Stomach smooth muscle (tissue), 2 donors: Measurements from ENCODE around the gene VSX2.

Source experiments
- H3K27ac ChIP-seq: one replicate; pipeline ENCODE4 v1.7.0; 2013; ENCODE audit warnings: mild to moderate bottlenecking, low read length, inconsistent platforms
- H3K27me3 ChIP-seq, 2 donors: one replicate each; pipeline ENCODE4 v1.7.0; 2013; ENCODE audit warnings: low read length in 2 of 2; ENCODE audit not compliant: insufficient read depth in 2 of 2, control insufficient read depth in 1 of 2
- H3K36me3 ChIP-seq, 2 donors: one replicate each; pipeline ENCODE4 v1.7.0; 2013; ENCODE audit warnings: low read length in 2 of 2; ENCODE audit not compliant: control insufficient read depth in 2 of 2, insufficient read depth in 2 of 2
- H3K4me1 ChIP-seq: one replicate; pipeline ENCODE4 v1.7.0; 2013; ENCODE audit warnings: low read length; ENCODE audit not compliant: control insufficient read depth, insufficient read depth
- H3K4me3 ChIP-seq, 2 donors: one replicate each; pipeline ENCODE4 v1.7.0; 2013; ENCODE audit warnings: low read length in 2 of 2
- H3K9ac ChIP-seq, 2 donors: one replicate each; pipeline ENCODE4 v1.7.0; 2013; ENCODE audit warnings: low read length in 2 of 2, mild to moderate bottlenecking in 1 of 2
- H3K9me3 ChIP-seq, 2 donors: one replicate each; pipeline ENCODE4 v1.7.0; 2013; ENCODE audit warnings: low read length in 2 of 2; ENCODE audit not compliant: control insufficient read depth in 2 of 2
- donor health status: healthy.
- donor health status: Pancreatic carcinoma.

The VSX2 gene

DNA sequence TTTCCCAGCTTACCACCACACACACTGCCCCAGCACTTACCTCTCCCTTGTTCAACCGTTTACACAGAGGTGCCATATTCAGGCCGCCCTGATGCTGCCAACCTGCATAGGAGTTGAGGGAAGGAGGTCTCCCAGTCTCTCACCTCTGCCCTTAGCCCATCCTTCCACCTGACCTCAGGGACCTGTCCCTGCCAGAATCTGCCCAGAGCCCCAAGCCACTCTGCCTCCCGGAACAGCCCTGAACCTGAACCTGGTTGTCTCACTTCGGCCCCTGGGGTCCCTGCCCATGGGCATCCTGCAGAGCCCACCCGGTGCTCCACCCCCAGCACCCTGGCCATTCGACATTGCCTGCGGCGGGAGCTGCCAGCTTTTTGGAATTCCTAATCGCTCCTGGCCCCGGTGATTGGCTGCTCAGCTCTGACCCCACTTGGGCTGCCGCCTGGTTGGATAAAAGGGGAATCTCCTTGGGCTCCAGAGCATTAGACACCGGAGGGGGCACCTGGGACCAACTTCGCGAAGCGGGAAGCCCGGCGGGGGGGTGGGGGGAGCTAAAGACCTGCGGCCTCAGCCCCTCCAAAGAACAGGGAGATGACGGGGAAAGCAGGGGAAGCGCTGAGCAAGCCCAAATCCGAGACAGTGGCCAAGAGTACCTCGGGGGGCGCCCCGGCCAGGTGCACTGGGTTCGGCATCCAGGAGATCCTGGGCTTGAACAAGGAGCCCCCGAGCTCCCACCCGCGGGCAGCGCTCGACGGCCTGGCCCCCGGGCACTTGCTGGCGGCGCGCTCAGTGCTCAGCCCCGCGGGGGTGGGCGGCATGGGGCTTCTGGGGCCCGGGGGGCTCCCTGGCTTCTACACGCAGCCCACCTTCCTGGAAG lies at the start of gene VSX2:
Gene VSX2 (plus strand): TSS at position 476 of the 874 bp plus-strand sequence. CDS start 113 bp downstream, at position 589.
- Histone ChIP-seq H3K4me3 (peak within 1 kb of the TSS; percentile 57 to 66), H3K27me3 (peaks cover 64 to 67% of the 10 kb centered on the region in 2 donors), H3K9me3 (no peaks in the 10 kb centered on the region)

DNA sequence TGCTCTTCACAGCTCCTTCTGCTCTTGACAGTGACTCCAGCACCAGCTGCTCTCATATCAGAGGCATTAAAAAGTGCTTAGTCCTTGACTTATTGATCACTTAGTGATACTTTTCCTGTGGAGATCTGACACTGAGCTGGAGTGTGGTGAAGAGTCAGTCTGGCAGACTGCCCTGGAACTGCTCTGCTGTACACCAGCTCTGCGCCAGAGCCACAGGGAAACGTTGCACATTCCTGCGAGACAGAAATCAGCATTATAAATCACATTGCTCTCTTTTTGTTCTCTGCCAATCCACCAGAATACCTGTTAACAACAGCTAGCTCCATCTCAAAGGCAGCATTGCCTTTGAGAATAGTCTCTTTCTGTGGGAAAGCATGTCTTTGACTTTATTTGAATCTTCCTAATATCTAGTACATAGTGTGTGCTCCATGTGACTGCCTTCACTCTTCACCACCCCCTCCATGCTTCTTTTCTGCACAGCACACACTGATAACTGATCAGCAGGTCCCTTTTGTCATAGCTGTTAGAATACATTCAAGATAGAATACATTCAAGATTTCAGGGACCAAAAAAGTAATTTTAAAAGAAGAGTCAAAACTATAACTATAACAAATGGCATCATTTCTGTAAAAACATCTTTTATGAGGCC lies 48.2 kb upstream of the VSX2 start:
- Histone ChIP-seq H3K9ac (no peak overlapping the region), H3K27ac (no peak overlapping the region), H3K4me3 (no peak overlapping the region), H3K9me3 (no peaks in the 10 kb centered on the region), H3K36me3 (peaks cover 2 to 4% of the 10 kb centered on the region in 2 donors), H3K27me3 (no peaks in the 10 kb centered on the region), H3K4me1 (no peaks in the 10 kb centered on the region)

More for the DNA sequence above, at the start of gene VSX2:
- H3K9ac ChIP-seq, result no peak within 1 kb of the TSS
- H3K27ac ChIP-seq, result no peak within 1 kb of the TSS
- peaks cover 24% of the 10 kb centered on the region for H3K4me1 ChIP-seq
- H3K36me3 ChIP-seq, result no peaks in the 10 kb centered on the region

DNA sequence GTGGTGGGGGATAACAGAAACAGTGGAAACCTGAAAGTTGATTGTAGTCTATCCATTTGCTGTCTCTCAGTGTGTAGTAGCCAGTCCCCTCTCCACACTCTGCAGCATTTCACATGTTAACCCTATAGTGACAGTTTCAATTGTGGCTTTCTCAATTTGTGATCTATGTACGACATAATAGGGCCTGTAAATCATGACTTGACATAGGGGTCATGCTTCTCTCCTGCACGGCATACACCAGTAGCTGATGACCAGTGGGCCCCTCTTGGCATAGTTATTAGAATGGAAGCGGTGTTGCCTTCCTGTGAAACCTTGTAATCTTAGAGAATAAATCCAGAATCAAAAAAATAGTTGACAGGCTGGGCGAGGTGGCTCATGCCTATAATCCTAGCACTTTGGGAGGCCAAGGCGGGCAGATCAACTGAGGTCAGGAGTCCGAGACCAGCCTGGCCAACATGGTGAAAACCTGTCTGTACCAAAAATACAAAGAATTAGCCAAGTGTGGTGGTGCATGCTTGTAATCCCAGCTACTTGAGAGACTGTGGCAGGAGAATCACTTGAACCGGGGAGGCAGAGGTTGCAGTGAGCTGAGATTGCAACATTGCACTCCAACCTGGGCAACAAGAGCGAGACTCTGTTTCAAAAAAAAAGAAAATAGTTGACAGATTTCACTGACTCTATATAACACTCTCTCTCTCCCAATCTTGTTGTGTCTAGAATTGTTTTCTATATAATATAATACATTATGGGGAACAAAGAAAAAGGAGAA lies 44.6 kb upstream of the VSX2 start:
- H3K4me3 ChIP-seq, result no peak overlapping the region
- no peak overlapping the region for H3K9ac ChIP-seq
- no peaks in the 10 kb centered on the region for H3K27me3 ChIP-seq
- H3K36me3 ChIP-seq, result peaks cover 10 to 11% of the 10 kb centered on the region in 2 donors
- H3K9me3 ChIP-seq, result no peaks in the 10 kb centered on the region
- H3K27ac ChIP-seq, result no peak overlapping the region
- H3K4me1 ChIP-seq, result no peaks in the 10 kb centered on the region

DNA sequence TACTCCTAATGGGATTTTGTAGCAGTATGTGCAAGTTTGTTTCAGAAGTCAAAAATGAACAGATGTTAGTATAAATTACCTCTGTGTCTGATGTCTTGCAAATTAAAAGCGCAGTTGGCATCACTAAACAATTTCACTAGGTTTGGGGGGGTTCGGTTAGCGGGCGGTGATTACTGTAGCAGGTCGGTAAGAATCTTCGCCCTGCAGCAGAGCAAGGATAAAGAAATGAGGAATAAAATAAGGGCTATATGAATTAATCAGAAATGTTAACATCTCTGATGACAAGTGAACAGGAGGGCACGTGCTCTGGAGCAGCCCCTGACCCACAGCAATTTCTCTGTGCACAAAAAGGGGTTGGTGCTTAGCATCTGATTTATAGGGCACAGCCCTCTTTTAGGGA lies 43.6 kb upstream of the VSX2 start:
- Histone ChIP-seq H3K36me3 (peaks cover 10 to 16% of the 10 kb centered on the region in 2 donors), H3K9me3 (no peaks in the 10 kb centered on the region), H3K27me3 (no peaks in the 10 kb centered on the region), H3K9ac (no peak overlapping the region), H3K4me1 (no peaks in the 10 kb centered on the region), H3K27ac (no peak overlapping the region), H3K4me3 (no peak overlapping the region)

DNA sequence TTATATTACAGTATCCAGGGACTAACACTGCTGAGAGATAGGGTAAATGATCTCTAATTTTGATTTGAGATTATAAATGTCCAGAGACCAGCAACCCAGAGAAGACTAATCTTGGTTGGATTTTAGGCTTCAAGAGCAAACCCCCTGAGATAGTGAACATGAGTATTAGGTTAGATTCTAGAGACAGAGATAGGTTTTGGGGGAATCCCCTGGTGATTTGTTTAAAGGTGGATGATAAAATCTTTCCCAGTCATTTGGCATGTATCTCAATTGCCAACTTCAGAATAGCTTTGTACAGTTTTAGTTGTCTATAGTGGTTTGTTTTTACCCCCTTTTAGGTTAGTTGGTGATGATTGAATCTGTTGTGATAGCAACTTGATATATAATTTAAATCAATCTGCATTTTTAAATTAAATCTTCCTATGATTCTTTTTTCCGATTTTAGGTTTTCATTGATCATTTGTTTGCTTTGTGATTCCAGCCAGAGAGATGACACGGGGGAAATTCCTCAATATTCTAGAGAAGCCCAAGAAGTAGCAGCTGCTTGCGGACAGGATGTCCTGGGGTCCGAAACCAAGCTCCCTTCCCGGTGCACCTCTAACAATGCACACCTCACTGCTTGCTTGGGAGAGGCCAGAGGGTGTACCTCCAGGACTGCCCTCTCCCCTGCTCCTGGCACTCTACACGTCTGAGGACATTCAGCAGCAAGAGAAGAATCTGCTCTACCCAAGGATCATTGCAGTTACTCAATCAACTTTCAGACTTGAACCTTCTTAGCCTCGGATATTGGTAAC lies 40.6 kb upstream of the VSX2 start:
- Histone ChIP-seq H3K36me3 (peaks cover 12 to 13% of the 10 kb centered on the region in 2 donors), H3K4me1 (no peaks in the 10 kb centered on the region), H3K4me3 (no peak overlapping the region)

DNA sequence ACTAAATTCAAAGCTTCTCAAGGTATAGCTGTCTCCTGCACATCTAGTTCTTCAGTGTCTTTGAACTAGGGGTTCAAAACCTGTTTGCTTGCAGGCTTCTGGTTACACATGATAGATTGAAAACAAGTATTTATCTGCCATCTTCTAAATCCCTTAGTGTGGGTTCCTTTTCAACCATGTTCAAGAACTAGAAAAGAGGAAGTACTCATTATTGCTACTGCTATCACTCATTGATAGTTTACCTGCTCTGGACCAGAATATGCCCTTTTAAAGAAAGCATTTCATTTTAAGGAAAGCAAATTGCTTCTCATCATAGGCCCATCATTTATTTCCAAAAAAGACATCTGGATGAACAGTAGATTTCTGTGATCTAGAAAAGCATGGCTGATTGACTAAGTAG lies 37.1 kb upstream of the VSX2 start:
- Histone ChIP-seq H3K4me3 (no peak overlapping the region), H3K9me3 (no peaks in the 10 kb centered on the region), H3K27ac (no peak overlapping the region), H3K9ac (no peak overlapping the region), H3K27me3 (no peaks in the 10 kb centered on the region), H3K4me1 (no peaks in the 10 kb centered on the region), H3K36me3 (peaks cover 12 to 13% of the 10 kb centered on the region in 2 donors)

More for the DNA sequence above, 40.6 kb upstream of the VSX2 start:
- no peak overlapping the region for H3K9ac ChIP-seq
- H3K27me3 ChIP-seq, result no peaks in the 10 kb centered on the region
- H3K9me3 ChIP-seq, result no peaks in the 10 kb centered on the region
- H3K27ac ChIP-seq, result no peak overlapping the region

DNA sequence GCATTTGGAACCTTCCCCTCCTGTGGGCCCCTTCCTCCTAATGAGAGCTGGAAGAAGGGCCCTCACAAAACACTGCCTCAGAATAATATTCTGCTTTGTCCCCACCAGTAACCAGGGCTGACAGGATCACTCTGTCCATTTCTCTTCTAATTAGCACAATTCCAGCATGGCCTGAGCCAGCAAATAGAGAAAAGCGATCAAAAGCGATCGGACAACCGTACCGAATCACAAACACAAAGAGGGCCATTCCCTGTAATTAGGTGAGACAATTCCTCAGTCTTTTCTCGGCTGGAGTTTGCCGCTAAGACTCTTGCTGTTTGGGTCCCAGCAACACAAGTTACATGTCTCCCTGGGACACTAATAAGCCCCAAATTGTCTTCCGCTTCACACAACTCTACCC lies 35.6 kb upstream of the VSX2 start:
- H3K9ac ChIP-seq, result no peak overlapping the region
- no peak overlapping the region for H3K4me3 ChIP-seq
- no peaks in the 10 kb centered on the region for H3K27me3 ChIP-seq
- H3K4me1 ChIP-seq, result no peaks in the 10 kb centered on the region
- no peaks in the 10 kb centered on the region for H3K9me3 ChIP-seq
- no peak overlapping the region for H3K27ac ChIP-seq
- peaks cover 12 to 13% of the 10 kb centered on the region in 2 donors for H3K36me3 ChIP-seq

DNA sequence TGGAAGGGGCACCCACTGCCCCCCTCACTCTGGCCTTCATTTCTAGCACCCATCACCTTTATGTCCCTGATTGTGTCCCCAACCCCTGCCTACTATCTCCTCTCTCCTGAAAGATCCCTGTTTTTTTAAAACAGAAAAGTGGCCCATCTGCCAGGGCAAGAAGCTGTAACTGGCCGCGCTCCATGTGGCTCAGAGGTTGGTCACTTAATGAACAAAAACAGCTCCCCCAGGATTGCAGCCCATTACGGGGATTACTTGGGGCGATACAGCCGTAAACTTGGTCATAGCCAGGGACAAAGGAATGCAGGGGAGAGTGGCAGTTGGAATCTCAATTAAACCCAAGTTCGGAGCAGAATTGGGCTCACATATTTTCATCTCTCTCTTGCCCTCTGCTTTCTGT lies 34.8 kb upstream of the VSX2 start:
- Histone ChIP-seq H3K36me3 (peaks cover 5 to 8% of the 10 kb centered on the region in 2 donors), H3K27me3 (no peaks in the 10 kb centered on the region), H3K9me3 (no peaks in the 10 kb centered on the region), H3K27ac (no peak overlapping the region), H3K4me3 (no peak overlapping the region), H3K9ac (no peak overlapping the region), H3K4me1 (no peaks in the 10 kb centered on the region)

DNA sequence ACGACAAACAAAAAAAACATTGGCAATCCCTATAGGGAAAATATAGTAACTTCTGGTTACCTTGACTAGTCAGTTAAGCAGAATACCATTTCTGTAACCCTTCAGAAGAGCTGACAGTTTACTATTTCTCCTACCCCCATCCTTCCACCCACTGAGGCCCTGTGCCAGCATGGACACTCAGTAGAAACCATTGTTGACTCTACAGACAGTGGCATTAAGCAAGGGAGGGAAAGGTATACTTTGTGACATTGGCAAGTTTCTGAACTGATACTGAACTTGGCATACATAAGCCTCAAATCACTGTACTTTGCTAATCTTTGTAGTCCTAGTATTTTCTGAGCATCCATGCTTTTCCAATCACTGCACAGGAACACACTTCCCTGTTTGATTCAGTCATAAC lies 33.4 kb upstream of the VSX2 start:
- peaks cover 0 to 5% of the 10 kb centered on the region in 2 donors for H3K36me3 ChIP-seq
- no peak overlapping the region for H3K27ac ChIP-seq
- H3K9ac ChIP-seq, result no peak overlapping the region
- H3K4me3 ChIP-seq, result no peak overlapping the region
- no peaks in the 10 kb centered on the region for H3K9me3 ChIP-seq
- no peaks in the 10 kb centered on the region for H3K4me1 ChIP-seq
- H3K27me3 ChIP-seq, result no peaks in the 10 kb centered on the region

DNA sequence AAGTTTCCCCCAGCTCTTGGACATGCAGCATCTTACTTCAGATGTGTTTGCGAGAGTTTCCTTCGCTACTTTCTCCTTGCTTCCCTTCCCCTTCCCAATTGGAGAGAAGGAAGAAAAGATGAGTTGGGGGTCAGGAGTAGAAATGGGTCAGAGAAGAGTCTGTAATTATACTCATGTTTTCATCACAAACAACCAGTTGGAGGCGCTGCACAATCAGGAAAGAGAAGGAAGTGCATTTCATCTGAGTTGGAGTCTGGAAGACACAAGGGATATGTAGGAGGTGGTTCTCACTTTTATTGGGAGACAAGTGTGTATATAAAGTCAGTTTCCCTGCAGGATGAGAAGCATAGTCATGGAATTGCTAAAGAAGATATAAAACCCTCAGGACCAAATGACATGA lies 31.3 kb upstream of the VSX2 start:
- Histone ChIP-seq H3K27me3 (no peaks in the 10 kb centered on the region), H3K4me1 (no peaks in the 10 kb centered on the region), H3K4me3 (no peak overlapping the region), H3K9ac (no peak overlapping the region), H3K27ac (no peak overlapping the region), H3K36me3 (peaks cover 0 to 4% of the 10 kb centered on the region in 2 donors), H3K9me3 (no peaks in the 10 kb centered on the region)
